Measurements from ENCODE around the gene MPZL2.

DNA sequence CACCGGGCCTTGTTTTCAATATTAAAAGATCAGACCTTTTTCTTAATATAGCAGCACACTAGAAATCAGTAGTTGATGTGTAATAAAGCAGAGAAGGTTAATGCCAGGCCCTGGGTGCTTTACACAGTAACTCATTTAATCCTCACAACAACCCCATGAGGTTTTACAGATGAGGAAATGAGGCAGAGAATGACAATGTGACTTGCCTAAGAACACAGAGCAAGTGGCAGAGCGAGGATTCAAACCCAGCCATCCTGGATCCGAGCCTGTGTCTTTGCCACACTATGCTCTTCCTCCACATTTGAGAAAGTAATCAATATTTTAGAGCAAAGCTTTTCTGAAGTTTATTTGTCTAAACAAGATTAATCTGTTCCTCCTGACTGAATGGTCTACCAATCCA lies 46.5 kb downstream of the MPZL2 start:
- TF ChIP-seq HCFC1 (IDR thresholded peaks at IDR 0.05; ENCODE audit: low read length) (no peak), CTCF (IDR thresholded peaks at IDR 0.05 in 2 of 3, conservative IDR thresholded peaks at IDR 0.05 in 1 of 3; ENCODE audit: control insufficient read depth in 2 of 3, extremely low read depth in 1 of 3, insufficient read depth in 1 of 3, low read depth in 3 of 3, low read length in 3 of 3) (no peak), ZNF24 (IDR thresholded peaks at IDR 0.05) (peak; percentile 56; the same call in 1 of the 2 replicates), ZNF274 (IDR thresholded peaks at IDR 0.05; ENCODE audit: insufficient read depth, insufficient read length) (no peak), RCOR1 (conservative IDR thresholded peaks at IDR 0.05; ENCODE audit: low read depth, low read length) (no peak), ZBTB40 (IDR thresholded peaks at IDR 0.05; ENCODE audit: borderline replicate concordance) (no peak), POLR2AphosphoS5 (IDR thresholded peaks at IDR 0.05; ENCODE audit: low read length) (no peak), ZSCAN29 (IDR thresholded peaks at IDR 0.05) (no peak), EGR1 (IDR thresholded peaks at IDR 0.05; ENCODE audit: borderline replicate concordance in 1 of 2, low read depth in 2 of 2, low read length in 2 of 2) (no peak), NFIC (IDR thresholded peaks at IDR 0.05; ENCODE audit: low read depth, low read length) (no peak), FOXM1 (IDR thresholded peaks at IDR 0.05; ENCODE audit: low read depth, low read length) (no peak), TAF1 (IDR thresholded peaks at IDR 0.05; ENCODE audit: borderline replicate concordance, low read depth, low read length) (no peak), TCF12 (IDR thresholded peaks at IDR 0.05; ENCODE audit: low read depth, low read length) (no peak), FOXK2 (IDR thresholded peaks at IDR 0.05) (no peak)

Measured in GM12878 (cell line).